HS-27A (cell line): Measurements from ENCODE around the gene THTPA.
"Not testable (repeated sequence)": the region's sequence is repeated elsewhere in the genome, so short reads cannot be mapped to it uniquely, and the experiment has no call there.

Source experiments
- DNase-seq: peaks from one replicate; pipeline ENCODE4 v3.0.0-alpha.2; 2012; ENCODE audit warnings: low read depth, missing footprints

THTPA gene

DNA sequence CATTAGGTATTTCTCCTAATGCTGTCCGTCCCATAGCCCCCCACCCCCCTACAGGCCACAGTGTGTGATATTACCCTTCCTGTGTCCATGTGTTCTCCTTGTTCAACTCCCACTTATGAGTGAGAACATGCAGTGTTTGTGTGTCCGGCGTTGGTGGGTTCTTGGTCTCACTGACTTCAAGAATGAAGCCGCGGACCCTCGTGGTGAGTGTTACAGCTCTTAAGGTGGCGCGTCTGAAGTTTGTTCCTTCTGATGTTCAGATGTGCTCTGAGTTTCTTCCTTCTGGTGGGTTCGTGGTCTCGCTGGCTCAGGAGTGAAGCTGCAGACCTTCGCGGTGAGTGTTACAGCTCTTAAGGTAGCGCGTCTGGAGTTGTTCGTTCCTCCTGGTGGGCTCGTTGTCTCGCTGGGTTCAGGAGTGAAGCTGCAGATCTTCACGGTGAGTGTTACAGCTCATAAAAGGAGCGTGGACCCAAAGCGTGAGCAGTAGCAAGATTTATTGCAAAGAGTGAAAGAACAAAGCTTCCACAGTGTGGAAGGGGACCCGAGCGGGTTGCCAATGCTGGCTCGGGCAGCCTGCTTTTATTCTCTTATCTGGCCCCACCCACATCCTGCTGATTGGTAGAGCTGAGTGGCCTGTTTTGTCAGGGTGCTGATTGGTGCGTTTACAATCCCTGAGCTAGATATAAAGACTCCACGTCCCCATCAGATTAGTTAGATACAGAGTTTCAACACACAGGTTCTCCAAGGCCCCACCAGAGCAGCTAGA, 27.9 kb downstream of the THTPA start:
- DNase-seq: not testable (repeated sequence)

DNA sequence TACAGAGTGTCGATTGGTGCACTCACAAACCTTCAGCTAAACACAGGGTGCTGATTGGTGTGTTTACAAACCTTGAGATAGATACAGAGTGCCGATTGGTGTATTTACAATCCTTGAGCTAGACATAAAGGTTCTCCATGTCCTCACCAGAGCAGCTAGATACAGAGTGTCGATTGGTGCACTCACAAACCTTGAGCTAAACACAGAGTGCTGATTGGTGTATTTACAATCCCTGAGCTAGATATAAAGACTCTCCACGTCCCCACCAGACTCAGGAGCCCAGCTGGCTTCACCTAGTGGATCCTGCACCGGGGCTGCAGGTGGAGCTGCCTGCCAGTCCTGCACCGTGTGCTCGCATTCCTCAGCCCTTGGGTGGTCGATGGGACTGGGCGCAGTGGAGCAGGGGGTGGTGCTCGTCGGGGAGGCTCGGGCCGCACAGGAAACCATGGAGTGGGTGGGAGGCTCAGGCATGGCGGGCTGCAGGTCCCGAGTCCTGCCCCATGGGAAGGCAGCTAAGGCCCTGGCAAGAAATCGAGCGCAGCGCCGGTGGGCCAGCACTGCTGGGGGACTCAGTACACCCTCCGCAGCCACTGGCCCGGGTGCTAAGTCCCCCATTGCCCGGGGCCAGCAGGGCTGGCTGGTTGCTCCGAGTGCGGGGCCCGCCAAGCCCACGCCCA, 28.6 kb downstream of the THTPA start:
- not testable (repeated sequence) for DNase-seq

DNA sequence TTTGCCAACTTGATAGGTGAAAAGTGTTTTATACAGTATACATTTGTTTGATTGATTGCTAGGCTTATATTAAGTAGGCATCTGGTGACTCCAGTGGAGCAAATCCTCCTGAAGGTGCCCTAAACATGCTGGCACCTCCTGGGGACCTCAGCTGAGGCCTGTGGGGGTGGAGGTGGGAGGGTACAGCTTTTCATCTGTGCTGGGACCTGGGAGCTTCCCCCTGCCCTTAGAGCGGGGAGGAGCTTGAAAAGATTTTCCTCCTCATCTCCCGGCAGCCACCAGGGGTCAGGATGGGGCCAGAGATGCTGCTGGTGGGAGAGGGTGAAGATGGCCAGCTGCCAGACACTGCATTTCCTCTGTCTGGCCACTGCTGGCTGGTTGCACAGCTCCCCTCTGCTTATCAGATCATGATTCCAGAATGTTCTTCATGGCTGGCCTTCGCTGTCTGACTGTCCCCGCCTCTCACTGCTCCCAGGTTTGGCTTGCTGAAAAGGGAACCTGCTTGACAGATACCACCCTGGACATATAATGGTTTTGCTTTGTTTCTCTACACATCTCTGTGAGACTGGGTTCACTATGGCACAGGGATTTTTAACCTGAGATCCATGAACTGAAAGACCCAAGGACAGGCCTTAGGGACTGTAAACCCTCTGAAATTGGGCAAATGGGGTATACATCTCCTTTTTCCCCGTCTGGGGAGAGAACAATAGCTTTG, 33.0 kb downstream of the THTPA start:
- peak; percentile 59 for DNase-seq

DNA sequence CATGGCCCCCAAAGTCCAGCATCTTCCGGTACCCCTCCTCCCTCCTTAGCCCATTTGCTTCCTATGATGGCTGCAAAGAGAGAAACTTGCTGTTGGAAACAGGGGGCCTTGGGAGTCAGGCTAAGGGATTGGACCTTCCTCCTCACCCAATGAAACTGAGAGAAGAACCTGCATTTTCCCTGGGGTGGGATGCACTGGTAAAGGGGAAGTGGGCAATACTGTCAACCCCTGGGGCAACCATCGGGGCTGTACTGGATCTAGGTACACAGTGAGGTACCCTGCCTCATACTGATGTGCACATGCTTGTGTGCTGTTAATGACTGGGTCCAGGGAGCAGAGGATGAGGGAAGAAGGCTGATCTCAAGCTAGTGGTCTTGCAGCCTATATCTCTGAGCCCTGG, 33.5 kb downstream of the THTPA start:
- no peak for DNase-seq

DNA sequence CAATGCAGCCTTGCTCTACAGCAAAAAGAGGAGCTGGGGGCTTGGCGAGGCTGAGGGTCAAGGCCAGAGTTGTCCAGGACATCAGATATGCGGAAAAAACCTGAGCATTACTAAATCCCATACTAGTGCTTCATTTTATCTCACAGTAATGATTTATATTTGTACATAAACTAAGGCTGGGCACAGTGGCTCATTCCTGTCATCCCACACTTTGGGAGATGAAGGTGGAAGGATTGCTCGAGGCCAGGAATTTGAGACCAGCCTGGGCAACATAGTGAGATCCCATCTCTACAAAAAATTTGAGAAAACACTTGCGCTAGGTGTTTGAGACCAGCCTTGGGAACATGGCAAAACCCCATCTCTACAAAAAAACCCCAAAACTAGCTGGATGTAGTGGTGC, 34.1 kb downstream of the THTPA start:
- DNase-seq: no peak

DNA sequence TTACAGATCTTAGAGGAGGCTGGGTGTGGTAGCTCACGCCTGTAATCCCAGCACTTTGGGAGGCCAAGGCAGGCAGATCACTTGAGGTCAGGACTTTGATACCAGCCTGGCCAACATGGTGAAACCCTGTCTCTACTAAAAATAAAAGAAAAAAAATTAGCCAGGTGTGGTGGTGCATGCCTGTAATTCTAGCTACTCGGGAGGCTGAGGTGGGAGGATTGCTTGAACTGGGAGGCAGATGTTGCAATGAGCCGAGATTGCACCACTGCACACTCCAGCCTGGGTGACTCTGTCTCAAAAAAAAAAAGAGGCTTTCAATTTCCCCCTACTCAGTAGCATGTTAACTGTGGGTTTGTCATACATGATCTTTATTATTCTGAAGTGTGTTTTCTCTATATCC, 38.1 kb downstream of the THTPA start:
- DNase-seq: not testable (repeated sequence)

DNA sequence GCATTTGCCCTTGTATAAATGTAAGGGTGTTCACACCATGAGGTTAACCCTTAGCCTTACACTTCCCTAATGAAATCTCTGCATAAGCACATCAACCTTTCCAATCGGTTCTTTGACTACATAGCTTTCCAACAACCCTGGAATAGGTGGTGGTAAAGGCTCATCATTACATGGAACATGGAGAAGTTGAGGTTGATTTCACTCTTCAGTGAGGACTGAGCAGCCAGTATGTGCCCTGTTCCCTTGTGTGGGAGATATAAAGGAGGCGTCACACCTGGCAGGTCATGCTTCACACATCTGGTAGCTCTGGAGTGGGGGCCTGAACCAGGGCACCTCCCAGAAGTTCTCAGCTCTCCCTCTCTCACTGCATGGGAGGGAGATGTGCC, 44.2 kb downstream of the THTPA start:
- no peak for DNase-seq

DNA sequence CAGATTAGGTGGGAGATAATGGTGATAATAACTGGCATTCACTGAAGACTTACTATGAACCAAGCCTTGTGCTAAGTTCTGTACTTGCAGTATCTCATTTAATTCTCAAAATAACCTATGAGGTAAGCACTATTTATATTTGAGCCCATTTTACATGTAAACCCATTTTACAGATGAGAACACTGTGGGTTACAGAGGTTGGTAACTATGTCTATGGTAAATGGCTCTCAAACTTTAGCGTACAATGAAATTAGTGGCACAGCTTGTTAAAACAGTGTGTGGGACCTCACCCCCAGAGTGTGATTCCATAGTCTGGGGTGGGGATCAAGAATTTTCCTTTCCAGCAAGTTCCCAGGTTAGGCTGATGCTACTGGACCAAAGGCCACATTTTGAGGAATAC, 44.7 kb downstream of the THTPA start:
- DNase-seq: no peak

DNA sequence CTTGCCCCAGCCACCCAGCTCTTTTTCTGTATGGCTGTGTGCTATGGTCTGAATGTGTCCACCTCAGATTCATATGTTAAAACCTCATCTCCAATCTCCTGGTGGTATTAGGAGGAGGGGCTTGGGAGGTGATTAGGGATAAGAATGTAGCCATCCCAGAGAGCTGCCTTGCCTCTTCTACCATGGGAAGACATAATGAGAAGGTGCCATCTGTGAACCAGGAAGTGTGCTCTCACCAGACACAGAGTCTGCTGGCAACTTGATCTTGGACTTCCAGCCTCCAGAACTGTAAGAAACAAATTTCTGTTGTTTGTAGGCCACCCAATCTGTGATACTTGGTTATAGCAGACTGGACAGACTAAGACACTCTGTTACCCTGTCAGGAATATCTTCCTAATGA, 45.4 kb downstream of the THTPA start:
- DNase-seq: no peak

DNA sequence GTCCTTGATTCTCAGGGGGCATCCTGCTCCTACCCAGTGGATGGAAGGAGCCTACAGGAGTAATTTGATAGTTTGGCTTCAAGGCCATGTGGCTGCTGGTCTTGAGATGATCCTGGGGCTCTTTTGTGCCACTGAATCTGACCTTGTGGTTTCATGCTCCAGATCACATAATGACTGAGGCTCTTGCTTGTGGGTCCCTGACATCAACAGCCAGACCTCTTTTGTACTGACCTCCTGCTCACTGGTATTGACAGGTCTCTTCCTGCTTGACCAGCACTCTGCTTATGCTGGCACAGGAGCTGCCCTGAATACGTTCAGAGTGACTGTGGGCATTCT, 45.7 kb downstream of the THTPA start:
- DNase-seq: no peak

DNA sequence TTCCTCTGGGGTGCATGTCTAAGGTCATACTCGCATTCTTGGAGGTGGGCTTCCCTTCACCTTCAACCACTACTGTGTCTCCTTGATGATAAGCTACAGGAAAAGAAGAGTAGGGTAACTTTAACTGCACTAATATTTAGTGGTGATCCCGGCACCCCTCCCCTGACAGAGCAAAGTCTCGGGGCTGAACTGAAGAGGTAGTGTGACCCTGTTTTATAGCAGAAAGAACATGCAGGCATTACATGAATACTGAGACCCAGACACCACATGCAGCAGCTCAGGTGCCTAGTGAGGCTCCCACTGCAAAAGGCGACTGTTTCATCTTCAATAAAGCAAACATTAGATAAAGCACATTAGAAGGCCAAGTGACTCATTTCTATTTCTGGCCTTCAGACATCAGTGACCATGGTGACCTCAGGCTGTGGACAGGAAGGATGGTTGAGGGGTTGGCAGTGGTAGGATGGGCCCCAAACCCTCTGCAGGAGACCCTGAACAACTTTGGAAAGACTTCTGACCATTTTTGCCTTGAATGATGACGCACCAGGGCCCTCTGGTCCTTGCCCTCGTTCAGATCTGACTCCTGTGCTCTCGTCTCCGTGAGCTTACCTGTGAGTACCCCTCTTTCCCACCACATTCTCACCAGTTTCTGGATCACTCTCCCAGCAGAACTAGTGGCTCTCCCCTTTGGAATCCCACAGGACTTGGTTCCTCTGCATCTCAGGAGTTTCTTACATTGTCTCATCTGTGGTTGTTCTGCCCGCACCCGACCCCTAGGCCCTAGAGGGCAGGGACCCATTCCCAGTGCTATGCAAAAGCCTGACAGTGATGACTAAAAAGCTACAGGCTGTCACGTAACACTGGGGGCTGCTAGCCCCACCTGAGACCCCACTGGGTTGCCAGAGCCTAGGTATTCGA, 46.4 kb downstream of the THTPA start:
- no peak for DNase-seq

DNA sequence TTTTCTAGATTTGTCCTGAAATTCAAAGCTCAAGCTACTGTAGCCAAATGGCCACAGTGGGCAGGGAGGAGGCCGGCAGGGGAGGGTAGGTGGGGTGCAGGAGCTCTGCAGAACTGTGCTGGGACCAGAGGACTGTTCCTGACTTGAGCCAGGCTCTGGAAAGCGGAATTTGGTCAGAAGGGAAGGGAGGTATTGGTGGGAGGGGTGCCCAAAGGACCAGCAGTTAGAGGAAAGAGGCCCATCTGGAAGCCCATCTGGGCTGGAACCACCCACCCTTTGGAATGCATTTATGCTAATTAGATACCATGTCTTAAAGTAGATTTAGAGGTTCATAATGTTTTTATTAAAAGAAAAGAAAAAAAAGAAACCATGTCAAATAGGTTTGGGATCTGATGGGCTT, 47.0 kb downstream of the THTPA start:
- DNase-seq: no peak

DNA sequence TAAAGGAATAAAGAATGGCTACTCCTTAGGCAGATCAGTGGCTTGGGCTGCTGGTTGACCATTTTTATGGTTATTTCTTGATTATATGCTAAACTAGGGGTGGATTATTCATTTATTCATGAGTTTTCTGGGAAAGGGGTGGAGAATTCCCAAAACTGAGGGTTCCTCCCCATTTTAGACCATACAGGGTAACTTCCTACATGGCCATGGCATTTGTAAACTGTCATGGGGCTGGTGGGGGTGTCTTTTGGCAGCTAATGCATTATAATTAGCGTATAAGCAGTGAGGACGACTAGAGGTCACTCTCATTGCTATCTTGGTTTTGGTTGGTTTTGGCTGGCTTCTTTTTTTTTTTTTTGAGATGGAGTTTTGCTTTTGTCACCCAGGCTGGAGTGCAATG, 48.1 kb downstream of the THTPA start:
- no peak for DNase-seq

DNA sequence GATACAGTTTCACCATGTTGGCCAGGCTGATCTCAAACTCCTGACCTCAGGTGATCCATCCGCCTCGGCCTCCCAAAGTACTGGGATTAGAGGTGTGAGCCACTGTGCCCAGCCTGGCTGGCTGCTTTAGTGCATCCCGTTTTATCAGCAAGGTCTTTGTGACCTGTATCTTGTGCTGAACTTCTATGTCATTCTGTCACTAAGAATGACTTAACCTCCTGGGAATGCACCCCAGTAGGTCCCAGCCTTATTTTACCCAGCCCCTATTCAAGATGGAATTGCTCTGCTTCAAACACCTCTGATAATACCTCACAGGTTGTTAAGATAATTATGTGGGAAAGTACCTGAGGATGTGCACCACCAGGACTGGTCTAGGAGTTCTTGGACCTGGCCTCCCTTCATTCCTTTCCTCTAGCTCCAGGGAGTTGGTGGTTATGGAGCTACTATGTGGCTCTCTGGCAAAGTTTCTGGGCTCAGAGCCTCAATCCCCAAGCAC, 48.7 kb downstream of the THTPA start:
- no peak for DNase-seq

DNA sequence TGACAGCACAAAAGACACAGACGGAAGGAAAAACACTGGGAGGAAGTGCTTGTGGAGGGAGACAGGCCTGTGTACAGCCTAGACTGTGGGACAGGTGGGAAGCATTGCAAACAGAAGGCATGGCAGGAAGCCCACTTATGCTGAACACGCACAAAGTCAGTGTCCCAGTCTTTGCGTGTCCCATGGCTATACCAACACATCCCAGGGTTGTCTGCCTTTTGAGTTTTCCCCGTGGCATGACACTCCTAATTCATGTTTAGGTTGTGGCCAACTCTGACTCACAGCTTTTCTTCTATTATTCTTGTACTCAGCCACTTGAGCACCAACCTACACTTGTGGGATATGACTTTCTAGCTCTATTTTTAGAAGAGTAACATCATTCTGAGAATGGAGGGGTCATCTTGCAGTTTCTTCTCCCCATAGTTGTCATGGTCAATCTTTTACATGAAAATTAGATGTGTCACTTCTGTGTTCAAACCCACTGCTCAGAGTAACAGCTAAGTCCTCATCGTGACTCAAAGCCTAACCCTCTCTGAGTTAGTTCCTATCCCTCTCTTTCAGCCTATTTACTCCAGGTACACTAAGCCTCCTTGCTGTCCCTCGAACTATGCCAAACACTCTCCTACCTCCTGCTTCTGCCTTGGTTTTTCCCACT, 50.0 kb downstream of the THTPA start:
- no peak for DNase-seq

DNA sequence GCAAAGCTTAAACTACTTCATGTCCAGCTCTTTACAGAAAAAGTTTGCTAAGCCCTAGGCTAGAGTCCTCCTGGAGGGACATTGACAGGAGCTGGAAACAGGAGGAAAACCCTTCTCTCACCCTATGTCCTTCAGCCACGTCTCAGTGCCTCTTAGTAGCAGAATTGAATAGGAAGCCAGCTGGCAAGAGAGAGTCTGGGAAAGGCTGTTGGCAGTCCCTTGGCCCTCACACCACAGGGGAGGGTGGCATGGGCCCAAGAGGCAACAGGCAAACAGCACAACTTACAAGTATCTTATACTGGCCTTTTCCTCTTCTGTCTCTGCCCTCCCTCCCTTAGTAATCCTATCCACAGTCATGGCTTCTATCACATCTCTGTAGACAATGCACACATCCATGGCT, 52.4 kb downstream of the THTPA start:
- DNase-seq: no peak

DNA sequence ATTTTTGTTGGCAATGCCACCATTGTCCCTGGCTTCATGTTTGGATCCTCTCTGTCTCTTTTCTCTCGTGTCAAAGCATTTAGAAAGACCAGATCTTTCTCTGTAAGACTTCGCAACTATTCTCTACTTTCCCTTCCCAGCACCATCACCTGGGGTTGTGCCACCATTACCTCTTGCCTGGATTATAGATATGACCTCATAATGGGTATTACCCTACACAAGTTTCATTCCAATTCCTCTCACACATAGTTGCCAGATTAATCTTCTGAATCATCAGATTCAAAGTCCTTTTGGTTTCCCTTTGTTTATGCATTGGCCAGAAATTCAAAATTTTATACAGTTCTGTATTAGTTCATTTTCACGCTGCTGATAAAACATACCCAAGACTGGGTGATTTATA, 52.9 kb downstream of the THTPA start:
- no peak for DNase-seq

DNA sequence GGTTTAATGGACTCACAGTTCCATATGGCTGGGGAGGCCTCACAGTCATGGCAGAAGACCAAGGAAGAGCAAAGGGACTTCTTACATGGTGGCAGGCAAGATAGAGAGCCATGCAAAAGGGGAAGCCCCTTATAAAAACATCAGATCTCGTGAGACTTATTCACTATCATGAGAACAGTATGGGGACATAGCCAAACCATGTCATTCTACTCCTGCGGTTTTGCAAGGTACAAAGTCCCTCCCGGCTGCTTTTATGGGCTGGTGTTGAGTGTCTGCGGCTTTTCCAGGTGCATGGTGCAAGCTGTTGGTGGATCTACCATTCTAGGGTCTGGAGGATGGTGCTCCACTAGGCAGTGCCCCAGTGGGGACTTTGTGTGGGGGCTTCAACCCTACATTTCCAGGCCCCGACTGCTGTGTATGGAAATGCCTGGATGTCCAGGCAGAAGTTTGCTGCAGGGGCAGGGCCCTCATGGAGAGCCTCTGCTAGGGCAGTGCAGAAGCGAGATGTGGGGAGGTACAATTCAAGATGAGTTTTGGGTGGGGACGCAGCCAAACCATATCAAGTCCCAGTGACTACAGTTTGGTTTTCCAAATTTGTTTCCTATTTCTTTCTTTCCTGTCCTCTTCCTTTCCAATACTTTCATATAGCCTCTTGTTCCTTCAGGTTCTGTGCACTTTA, 53.5 kb downstream of the THTPA start:
- DNase-seq: not testable (repeated sequence)
